ENCODE measurements around the gene SHC2. TPM values are rescaled to one million over a fixed set of nuclear protein-coding genes. Genes with fewer than 3 reads are reported as not detected.

Gene SHC2
- polyA plus RNA-seq, 1 of the 3 experiments (the other 2 are of a cell fraction), result 0.64 TPM

DNA sequence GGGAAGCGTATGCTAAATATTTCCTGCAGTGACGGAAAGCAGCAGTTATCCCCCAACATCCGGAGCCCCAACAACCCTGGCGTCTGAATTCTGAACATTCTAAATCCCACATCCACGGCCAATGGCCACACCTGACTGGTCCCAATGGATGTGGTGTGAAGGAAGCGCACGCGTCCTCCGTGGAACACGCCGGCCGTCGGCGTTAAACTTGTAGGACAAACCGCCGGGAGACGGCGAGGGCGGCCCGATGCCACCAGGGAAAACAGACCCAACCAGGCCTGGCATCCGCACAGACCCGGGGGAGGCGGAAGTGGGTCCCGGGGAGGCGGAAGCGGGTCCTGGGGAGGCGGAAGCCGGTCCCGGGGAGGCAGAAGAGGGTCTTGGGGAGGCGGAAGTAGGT is 3.2 kb downstream of the SHC2 start:
- no peaks in the 10 kb centered on the region for H3K79me2 ChIP-seq (ENCODE audit: insufficient read depth)
- no peaks in the 10 kb centered on the region for H3K9me2 ChIP-seq
- no peak for DNase-seq
- no peaks in the 10 kb centered on the region for H3K9me3 ChIP-seq
- no peaks in the 10 kb centered on the region for H3F3A ChIP-seq (replicated peaks; ENCODE audit: insufficient read depth)
- H4K20me1 ChIP-seq (ENCODE audit: insufficient read depth), result no peaks in the 10 kb centered on the region
- no peaks in the 10 kb centered on the region for H3K36me3 ChIP-seq (replicated peaks in 1 of 2; ENCODE audit: control insufficient read depth in 1 of 2, insufficient read depth in 2 of 2, low read length in 1 of 2)
- no peak overlapping the region for H3K4me2 ChIP-seq
- WGBS (ENCODE audit: low lambda C conversion rate), result 96% methylated on average over 30 of the region's 30 CpGs
- H3K27ac ChIP-seq (ENCODE audit: low read depth in 2 of 2, low read length in 1 of 2), result no peak overlapping the region
- CTCF ChIA-PET, result no interaction called here
- H2AFZ ChIP-seq (ENCODE audit: low read depth), result no peak overlapping the region
- TF ChIP-seq NRF1 (IDR thresholded peaks at IDR 0.05; ENCODE audit: low read depth, low read length), result no peak
- TF ChIP-seq TEAD4 (IDR thresholded peaks at IDR 0.05; ENCODE audit: borderline replicate concordance, insufficient read depth), result no peak
- no peak for TF ChIP-seq ELF1 (IDR thresholded peaks at IDR 0.05)
- no peak for TF ChIP-seq FOXJ3 (CRISPR knock-in tag; IDR thresholded peaks at IDR 0.05)
- TF ChIP-seq, protein P1, sequence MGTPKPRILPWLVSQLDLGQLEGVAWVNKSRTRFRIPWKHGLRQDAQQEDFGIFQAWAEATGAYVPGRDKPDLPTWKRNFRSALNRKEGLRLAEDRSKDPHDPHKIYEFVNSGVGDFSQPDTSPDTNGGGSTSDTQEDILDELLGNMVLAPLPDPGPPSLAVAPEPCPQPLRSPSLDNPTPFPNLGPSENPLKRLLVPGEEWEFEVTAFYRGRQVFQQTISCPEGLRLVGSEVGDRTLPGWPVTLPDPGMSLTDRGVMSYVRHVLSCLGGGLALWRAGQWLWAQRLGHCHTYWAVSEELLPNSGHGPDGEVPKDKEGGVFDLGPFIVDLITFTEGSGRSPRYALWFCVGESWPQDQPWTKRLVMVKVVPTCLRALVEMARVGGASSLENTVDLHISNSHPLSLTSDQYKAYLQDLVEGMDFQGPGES (IDR thresholded peaks at IDR 0.05; ENCODE audit: low read depth, low read length), result no peak
- no peak for TF ChIP-seq GABPA (IDR thresholded peaks at IDR 0.05; ENCODE audit: low read depth)
- TF ChIP-seq FOSL2 (IDR thresholded peaks at IDR 0.05; ENCODE audit: borderline replicate concordance, low read depth), result no peak
- TF ChIP-seq RFX5 (IDR thresholded peaks at IDR 0.05; ENCODE audit: low read length), result no peak
- no peak for TF ChIP-seq TCF12 (IDR thresholded peaks at IDR 0.05)
- TF ChIP-seq, protein P2, sequence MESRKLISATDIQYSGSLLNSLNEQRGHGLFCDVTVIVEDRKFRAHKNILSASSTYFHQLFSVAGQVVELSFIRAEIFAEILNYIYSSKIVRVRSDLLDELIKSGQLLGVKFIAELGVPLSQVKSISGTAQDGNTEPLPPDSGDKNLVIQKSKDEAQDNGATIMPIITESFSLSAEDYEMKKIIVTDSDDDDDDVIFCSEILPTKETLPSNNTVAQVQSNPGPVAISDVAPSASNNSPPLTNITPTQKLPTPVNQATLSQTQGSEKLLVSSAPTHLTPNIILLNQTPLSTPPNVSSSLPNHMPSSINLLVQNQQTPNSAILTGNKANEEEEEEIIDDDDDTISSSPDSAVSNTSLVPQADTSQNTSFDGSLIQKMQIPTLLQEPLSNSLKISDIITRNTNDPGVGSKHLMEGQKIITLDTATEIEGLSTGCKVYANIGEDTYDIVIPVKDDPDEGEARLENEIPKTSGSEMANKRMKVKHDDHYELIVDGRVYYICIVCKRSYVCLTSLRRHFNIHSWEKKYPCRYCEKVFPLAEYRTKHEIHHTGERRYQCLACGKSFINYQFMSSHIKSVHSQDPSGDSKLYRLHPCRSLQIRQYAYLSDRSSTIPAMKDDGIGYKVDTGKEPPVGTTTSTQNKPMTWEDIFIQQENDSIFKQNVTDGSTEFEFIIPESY (IDR thresholded peaks at IDR 0.05; ENCODE audit: borderline replicate concordance, low read depth), result no peak
- no peak for TF ChIP-seq TAF1 (IDR thresholded peaks at IDR 0.05; ENCODE audit: borderline replicate concordance, low read depth, low read length)
- TF ChIP-seq RAD21 (IDR thresholded peaks at IDR 0.05; ENCODE audit: low read length), result no peak
- peaks cover 12% of the 10 kb centered on the region; the same call in 1 of the 2 replicates for H3K27me3 ChIP-seq (ENCODE audit: insufficient read depth)
- POLR2A ChIA-PET, result no interaction called here
- peaks cover 0 to 9% of the 10 kb centered on the region in 2 experiments; a peak in 1 of 4 replicates for H3K4me1 ChIP-seq (ENCODE audit: control insufficient read depth in 1 of 2, insufficient read depth in 2 of 2, low read depth in 1 of 2, low read length in 1 of 2)
- no peak overlapping the region for H3K4me3 ChIP-seq (ENCODE audit: low read depth in 2 of 2, low read length in 1 of 2)
- no peak overlapping the region for H3K9ac ChIP-seq

DNA sequence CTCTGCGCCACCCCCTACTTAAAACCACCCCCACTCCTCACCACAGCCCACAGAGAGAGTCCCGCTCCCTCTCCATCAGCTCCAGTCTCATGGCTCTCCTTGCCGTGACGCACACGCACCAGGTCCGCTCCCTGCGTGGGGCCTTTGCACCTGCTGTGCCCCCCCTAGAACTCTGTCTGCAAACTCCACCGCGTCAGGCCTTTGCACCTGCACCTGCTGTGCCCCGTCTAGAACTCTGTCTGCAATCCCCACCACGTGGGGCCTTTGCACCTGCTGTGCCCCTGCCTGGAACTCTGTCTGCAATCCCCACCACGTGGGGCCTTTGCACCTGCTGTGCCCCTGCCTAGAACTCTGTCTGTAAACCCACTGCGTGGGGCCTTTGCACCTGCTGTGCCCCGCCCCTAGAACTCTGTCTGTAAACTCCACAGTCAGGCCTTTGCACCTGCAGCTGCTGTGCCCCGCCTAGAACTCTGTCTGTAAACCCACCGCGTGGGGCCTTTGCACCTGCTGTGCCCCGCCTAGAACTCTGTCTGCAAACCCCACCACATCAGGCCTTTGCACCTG is 4.2 kb downstream of the SHC2 start:
- Histone ChIP-seq H3K27ac (ENCODE audit: low read depth in 2 of 2, low read length in 1 of 2) (no peak overlapping the region), H3K9ac (no peak overlapping the region), H3K36me3 (replicated peaks in 1 of 2; ENCODE audit: control insufficient read depth in 1 of 2, insufficient read depth in 2 of 2, low read length in 1 of 2) (no peaks in the 10 kb centered on the region), H3K4me1 (ENCODE audit: control insufficient read depth in 1 of 2, insufficient read depth in 2 of 2, low read depth in 1 of 2, low read length in 1 of 2) (peaks cover 0 to 4% of the 10 kb centered on the region in 2 experiments; a peak in 1 of 4 replicates), H3K27me3 (ENCODE audit: insufficient read depth) (peaks cover 3% of the 10 kb centered on the region; the same call in 1 of the 2 replicates), H3F3A (replicated peaks; ENCODE audit: insufficient read depth) (no peaks in the 10 kb centered on the region), H3K4me3 (ENCODE audit: low read depth in 2 of 2, low read length in 1 of 2) (no peak overlapping the region), H2AFZ (ENCODE audit: low read depth) (no peak overlapping the region), H4K20me1 (ENCODE audit: insufficient read depth) (no peaks in the 10 kb centered on the region), H3K79me2 (ENCODE audit: insufficient read depth) (no peaks in the 10 kb centered on the region), H3K4me2 (no peak overlapping the region), H3K9me3 (no peaks in the 10 kb centered on the region), H3K9me2 (no peaks in the 10 kb centered on the region)
- TF ChIP-seq, protein P3, sequence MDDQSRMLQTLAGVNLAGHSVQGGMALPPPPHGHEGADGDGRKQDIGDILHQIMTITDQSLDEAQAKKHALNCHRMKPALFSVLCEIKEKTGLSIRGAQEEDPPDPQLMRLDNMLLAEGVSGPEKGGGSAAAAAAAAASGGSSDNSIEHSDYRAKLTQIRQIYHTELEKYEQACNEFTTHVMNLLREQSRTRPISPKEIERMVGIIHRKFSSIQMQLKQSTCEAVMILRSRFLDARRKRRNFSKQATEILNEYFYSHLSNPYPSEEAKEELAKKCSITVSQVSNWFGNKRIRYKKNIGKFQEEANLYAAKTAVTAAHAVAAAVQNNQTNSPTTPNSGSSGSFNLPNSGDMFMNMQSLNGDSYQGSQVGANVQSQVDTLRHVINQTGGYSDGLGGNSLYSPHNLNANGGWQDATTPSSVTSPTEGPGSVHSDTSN (IDR thresholded peaks at IDR 0.05), result no peak
- TF ChIP-seq EP300 (IDR thresholded peaks at IDR 0.05; ENCODE audit: borderline replicate concordance in 1 of 2, low read depth in 1 of 2, low read length in 1 of 2), result no peak
- no peak for TF ChIP-seq GATA2 (CRISPR knock-in tag; IDR thresholded peaks at IDR 0.05)
- TF ChIP-seq, protein P4, sequence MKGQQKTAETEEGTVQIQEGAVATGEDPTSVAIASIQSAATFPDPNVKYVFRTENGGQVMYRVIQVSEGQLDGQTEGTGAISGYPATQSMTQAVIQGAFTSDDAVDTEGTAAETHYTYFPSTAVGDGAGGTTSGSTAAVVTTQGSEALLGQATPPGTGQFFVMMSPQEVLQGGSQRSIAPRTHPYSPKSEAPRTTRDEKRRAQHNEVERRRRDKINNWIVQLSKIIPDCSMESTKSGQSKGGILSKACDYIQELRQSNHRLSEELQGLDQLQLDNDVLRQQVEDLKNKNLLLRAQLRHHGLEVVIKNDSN (IDR thresholded peaks at IDR 0.05; ENCODE audit: borderline replicate concordance, low read depth), result no peak
- TF ChIP-seq EZH2phosphoT487 (IDR thresholded peaks at IDR 0.05; ENCODE audit: borderline replicate concordance, low read depth), result no peak
- TF ChIP-seq SIN3A (IDR thresholded peaks at IDR 0.05; ENCODE audit: borderline replicate concordance, low read depth, low read length), result no peak
- TF ChIP-seq TCF12 (IDR thresholded peaks at IDR 0.05), result no peak
- ChIA-PET CTCF (no interaction called here), POLR2A (no interaction called here)
- no peak for DNase-seq
- 75% methylated on average over 18 of the region's 18 CpGs for WGBS (ENCODE audit: low lambda C conversion rate)
